GM18907 (cell line): ENCODE measurements around the gene TAF4.
A peak's percentile ranks its signal among the peaks of the same experiment; 100 is the strongest.
"Not testable (repeated sequence)": the region's sequence is repeated elsewhere in the genome, so short reads cannot be mapped to it uniquely, and the experiment has no call there.

Experiments
- ATAC-seq: cut with Tn5 transposase; IDR thresholded peaks from one replicate; pipeline ENCODE4 v1.9.1; 2021; ENCODE audit warnings: mild to moderate bottlenecking, moderate library complexity; ENCODE audit not compliant: unreplicated experiment

The TAF4 gene, protein sequence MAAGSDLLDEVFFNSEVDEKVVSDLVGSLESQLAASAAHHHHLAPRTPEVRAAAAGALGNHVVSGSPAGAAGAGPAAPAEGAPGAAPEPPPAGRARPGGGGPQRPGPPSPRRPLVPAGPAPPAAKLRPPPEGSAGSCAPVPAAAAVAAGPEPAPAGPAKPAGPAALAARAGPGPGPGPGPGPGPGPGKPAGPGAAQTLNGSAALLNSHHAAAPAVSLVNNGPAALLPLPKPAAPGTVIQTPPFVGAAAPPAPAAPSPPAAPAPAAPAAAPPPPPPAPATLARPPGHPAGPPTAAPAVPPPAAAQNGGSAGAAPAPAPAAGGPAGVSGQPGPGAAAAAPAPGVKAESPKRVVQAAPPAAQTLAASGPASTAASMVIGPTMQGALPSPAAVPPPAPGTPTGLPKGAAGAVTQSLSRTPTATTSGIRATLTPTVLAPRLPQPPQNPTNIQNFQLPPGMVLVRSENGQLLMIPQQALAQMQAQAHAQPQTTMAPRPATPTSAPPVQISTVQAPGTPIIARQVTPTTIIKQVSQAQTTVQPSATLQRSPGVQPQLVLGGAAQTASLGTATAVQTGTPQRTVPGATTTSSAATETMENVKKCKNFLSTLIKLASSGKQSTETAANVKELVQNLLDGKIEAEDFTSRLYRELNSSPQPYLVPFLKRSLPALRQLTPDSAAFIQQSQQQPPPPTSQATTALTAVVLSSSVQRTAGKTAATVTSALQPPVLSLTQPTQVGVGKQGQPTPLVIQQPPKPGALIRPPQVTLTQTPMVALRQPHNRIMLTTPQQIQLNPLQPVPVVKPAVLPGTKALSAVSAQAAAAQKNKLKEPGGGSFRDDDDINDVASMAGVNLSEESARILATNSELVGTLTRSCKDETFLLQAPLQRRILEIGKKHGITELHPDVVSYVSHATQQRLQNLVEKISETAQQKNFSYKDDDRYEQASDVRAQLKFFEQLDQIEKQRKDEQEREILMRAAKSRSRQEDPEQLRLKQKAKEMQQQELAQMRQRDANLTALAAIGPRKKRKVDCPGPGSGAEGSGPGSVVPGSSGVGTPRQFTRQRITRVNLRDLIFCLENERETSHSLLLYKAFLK

DNA sequence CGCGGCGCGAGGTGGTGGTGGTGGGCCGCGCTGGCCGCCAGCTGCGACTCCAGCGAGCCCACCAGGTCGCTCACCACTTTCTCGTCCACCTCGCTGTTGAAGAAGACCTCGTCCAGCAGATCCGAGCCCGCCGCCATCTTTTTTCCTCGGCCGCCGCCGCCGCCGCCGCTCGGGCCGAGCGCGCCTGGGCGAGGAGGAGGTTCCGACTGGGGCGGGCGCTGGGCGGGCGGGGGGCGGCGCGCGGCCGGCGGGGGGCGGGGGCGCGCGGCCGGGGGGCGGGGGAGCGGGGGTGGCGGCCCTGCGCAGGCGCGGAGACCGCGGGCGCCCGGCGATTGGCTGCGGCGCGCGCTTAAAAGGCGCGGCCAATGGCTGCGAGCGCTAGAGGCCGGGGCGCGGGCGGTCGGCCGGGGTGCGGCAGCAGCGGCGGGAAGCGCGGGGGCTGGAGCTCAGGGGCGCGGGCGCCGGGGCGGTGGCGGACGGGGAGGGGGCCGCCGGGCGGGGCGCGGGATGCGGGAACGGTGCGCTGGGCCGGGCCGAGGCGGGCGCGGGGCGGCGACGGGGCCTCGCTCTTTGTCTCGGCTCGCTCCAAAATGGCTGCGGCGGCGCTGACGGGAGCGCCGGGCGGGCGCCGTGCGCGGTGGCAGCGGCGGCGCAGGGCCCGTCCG is at the start of gene TAF4:
TSS of gene TAF4 (minus strand) at position 208 of the 665 bp plus-strand sequence. CDS start at position 137, 71 bp downstream.
- peak; percentile 77 for ATAC-seq

- no peak for ATAC-seq
Measured at GRCh38 chr20:62114894-62115293, 49.2 kb upstream of the TAF4 start.

DNA sequence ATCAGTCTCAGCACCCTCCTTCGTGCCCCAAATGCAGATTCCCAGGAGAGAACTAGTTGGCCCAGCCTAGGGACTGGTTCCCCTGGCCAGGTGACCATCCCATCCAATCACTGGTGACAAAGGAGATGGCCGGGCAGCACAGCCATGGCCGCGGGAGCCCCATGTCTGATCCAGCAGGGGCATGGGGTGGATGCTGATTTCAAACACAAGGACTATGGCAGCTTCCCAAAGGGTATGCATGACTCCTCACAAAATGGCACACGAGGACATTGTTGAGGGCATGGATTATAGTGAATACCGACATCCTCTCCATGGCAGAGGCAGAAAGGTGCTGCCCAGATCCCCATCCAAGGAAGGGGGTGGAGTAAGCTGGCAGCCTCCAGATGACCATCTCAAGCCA is 46.7 kb upstream of the TAF4 start:
- no peak for ATAC-seq

DNA sequence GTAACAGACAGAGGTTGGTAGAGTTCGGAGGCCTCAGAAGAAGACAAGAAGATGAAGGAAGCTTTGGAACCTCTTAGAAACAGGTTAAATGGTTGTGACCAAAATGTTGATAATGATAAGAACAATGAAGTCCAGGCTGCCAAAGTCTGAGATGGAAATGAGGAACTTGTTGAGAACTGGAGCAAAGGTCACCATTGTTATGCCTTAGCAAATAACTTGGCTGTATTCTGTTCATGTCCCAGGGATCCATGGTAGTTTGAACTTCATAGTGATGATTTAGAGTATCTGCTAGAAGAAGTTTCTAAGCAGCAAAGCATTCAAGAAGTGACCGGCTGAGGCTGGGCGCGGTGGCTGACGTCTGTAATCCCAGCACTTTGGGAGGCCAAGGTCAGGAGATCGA is 45.5 kb upstream of the TAF4 start:
- ATAC-seq = no peak

- ATAC-seq = no peak
Measured at GRCh38 chr20:62105592-62105991, 39.9 kb upstream of the TAF4 start.

GRCh38 chr20:62104791-62105345 is 39.2 kb upstream of the TAF4 start:
- ATAC-seq = no peak

GRCh38 chr20:62104234-62104789 is 38.6 kb upstream of the TAF4 start:
- ATAC-seq = no peak

DNA sequence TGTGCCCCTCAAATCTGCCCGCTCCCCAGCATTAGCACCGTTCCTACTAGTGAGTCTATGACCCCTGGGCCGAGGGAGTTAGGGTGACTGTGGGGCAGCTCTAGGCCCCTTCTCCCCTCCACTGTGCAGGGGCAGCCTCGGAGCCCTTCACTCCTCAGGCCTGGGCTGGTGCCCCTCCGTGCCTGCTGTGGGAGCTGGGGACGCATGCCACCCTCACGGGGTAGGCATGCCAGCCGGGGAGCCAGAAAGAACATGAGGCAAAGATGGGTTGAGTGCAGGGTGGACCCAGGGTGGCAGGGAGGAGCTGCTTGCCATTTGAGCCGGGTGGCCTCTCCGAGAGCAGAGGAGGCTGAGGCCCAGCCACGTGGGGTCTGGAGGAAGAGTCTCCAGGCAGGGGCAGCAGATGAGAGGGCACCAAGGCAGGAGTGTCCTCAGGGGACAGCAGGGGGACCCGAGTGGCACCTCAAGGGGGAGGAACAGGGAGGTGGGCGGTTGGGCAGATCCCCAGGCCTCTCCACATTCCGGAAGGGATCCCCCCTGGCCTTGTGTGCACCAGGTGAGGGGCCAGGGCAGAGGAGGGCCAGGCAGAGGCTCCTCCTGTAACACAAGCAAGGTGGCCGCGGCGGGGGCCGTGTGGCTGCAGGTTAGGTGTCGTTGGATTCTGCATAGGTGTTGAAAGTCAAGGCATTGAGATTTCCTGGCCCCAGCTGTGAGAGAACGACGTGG is 38.0 kb upstream of the TAF4 start:
- no peak for ATAC-seq

- ATAC-seq = no peak
Measured at GRCh38 chr20:62101078-62101477, 35.4 kb upstream of the TAF4 start.

GRCh38 chr20:62097881-62098407 is 32.3 kb upstream of the TAF4 start:
- no peak for ATAC-seq

GRCh38 chr20:62096421-62097380 is 31.0 kb upstream of the TAF4 start:
- ATAC-seq = no peak

- no peak for ATAC-seq
Measured at GRCh38 chr20:62089393-62089792, 23.7 kb upstream of the TAF4 start.

DNA sequence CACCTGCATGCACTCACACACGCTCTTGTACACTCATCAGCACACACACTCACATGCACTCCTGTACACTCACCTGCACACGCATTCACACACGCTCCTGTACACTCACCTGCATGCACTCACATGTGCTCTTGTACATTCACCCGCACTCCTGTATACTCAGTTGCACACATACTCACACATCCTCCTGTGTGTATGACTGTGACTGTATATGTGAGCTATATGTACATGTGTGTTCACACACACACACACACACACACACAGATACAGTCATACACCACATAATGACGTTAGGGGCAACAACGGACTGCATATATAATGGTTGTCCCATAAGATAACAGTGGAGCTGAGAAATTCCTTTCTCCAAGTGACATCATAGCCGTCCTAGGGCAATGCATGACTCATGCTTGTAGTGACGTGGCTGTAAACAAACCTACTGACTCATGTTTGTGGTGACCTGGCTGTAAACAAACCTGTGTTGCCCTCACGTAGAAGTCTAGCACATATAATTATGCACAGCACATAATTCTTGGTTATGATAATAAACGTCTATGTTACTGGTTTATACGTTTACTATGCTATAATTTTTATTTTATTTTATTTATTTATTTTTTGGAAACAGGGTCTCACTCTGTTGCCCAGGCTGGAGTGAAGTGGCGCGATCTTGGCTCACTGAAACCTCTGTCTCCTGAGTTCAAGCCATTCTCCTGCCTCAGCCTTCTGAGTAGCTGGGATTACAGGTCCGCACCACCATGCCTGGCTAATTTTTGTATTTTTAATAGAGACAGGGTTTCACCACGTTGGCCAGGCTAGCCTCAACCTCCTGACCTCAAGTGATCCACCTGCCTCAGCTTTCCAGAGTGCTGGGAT is 22.8 kb upstream of the TAF4 start:
- no peak for ATAC-seq

DNA sequence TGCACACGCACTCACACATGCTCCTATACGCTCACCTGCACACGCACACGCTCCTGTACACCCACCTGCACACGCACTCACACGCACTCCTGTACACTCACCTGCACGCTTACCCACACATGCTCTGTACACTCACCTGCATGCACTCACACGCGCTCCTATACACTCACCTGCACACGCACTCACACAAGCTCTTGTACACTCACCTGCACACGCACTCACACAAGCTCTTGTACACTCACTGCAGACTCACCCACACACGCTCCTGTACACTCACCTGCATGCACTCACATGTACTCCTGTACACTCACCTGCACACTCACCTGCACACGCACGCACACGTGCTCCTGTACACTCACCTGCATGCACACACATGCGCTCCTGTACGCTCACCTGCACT is 22.0 kb upstream of the TAF4 start:
- ATAC-seq = no peak

DNA sequence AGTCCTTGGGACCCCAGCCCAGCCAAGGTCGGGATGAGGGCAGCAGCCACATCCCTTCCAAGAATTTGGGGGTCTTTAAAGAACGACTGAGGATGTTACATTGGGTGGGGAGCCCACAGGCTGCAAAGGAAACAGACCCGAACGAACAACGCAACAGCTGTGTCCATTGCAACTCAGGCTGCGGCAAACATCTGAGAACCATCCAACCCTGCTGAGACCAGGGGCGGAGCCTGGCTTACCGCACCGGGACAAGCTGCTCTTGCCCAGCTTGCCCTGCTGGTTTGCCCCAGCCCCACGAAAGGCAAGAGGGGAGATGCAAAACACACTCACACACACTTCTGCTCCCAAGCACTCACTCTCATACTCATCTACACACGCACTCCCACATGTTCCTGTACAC is 21.5 kb upstream of the TAF4 start:
- ATAC-seq = no peak

DNA sequence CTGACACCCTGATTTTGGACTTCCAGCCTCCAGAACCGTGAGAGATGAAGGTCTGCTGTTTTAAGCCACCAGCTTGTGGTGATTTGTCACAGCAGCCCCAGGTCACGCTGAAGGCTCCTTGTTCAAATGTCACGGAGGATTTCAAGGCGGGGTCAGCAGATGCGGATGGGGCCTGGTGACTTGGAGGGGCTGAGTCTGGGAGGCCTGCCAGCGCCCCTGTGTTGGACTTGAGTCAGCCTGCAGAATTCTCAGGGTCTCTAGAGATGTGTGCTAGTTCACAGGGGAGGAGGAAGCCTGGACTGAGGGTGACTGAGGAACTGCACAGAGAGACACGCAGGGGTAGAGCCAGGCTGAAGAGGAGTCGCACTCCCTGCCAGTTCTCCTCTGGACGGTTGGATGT is 19.5 kb upstream of the TAF4 start:
- ATAC-seq = no peak

GRCh38 chr20:62084224-62084623 is 18.5 kb upstream of the TAF4 start:
- not testable (repeated sequence) for ATAC-seq
